K562 (cell line): ENCODE measurements around the gene FBXL4. TPM values are rescaled to one million over a fixed set of nuclear protein-coding genes. Genes with fewer than 3 reads are reported as not detected.

Experiments
- ATAC-seq: fragments of 200-7000 bp; cut with Tn5 transposase; 3 replicates; pipeline ENCODE4 v1.9.1; 2020; ENCODE audit warnings: moderate library complexity
- BruUV-seq: library from RNA; stranded (reverse); fragments of 400-500 nt; replicated peaks from 2 replicates; lab custom pipeline; 2021; lab: Mats Ljungman, UMichigan
- CTCF ChIA-PET: fragments of 300-600 bp; formaldehyde crosslinking; extraction: SDS; loops from one replicate; lab custom pipeline; 2021; ENCODE audit warnings: low intra/inter-chr PET ratio; lab: Yijun Ruan, JAX
- POLR2A ChIA-PET: fragments of 300-600, 350-650 bp; sonication (Branson Sonifier 250); formaldehyde crosslinking; extraction: SDS; loops from one replicate; lab custom pipeline; 2021; ENCODE audit warnings: antibody characterized with exemption, inconsistent platforms; lab: Yijun Ruan, JAX
- DNase-seq, 4 experiments: peaks; one replicate each; pipeline versions ENCODE4 v3.0.0 to v3.0.0-alpha.2; 2011 to 2018; ENCODE audit warnings: low spot score in 3 of 4, mixed read lengths in 3 of 4; ENCODE audit errors: extremely low read depth in 1 of 4
- FAIRE-seq: peaks from 2 replicates; lab custom pipeline; 2011; peaks lifted over from hg19 to GRCh38; lab: Jason Lieb, UNC
- H2AFZ ChIP-seq: 2 replicates; pipeline ENCODE4 v1.6.0; 2011; ENCODE audit warnings: low read depth, low read length, control low read depth, inconsistent platforms
- H3K27ac ChIP-seq: fragments of 200-600 bp; 3 replicates; pipeline ENCODE4 v1.8.0; 2011; ENCODE audit warnings: low read depth, mild to moderate bottlenecking, control low read depth, inconsistent platforms, low read length, moderate library complexity, mixed read lengths; ENCODE audit errors: extremely low read depth
- H3K27me3 ChIP-seq, 2 experiments: fragments of 300-600 bp in 1 of 2; 2 replicates in 1 of 2; 3 replicates in 1 of 2; pipeline versions ENCODE4 v1.6.0 to v1.8.0; 2011; ENCODE audit warnings: inconsistent platforms in 2 of 2, low read length in 2 of 2, mild to moderate bottlenecking in 1 of 2, mixed read lengths in 1 of 2, moderate library complexity in 1 of 2; ENCODE audit not compliant: control insufficient read depth in 2 of 2, insufficient read depth in 2 of 2
- H3K36me3 ChIP-seq: fragments of 300-600 bp; 3 replicates; pipeline ENCODE4 v1.8.0; 2011; ENCODE audit warnings: mild to moderate bottlenecking, low read length, inconsistent platforms; ENCODE audit not compliant: control insufficient read depth, insufficient read depth
- H3K4me1 ChIP-seq, 2 experiments: fragments of 200-600 bp in 1 of 2; replicated peaks in 1 of 2; 2 replicates in 1 of 2; 3 replicates in 1 of 2; pipeline versions ENCODE4 v1.5.1 to v1.8.0; 2011; ENCODE audit warnings: inconsistent platforms in 2 of 2, low read length in 2 of 2, mild to moderate bottlenecking in 1 of 2, mixed read lengths in 1 of 2, moderate library complexity in 1 of 2; ENCODE audit not compliant: control insufficient read depth in 2 of 2, insufficient read depth in 2 of 2
- H3K4me2 ChIP-seq: 2 replicates; pipeline ENCODE4 v1.6.1; 2011; ENCODE audit warnings: low read length, control low read depth, inconsistent platforms, mixed read lengths; ENCODE audit not compliant: insufficient read depth
- H3K4me3 ChIP-seq: fragments of 200-600 bp; sonication (generic), shearing (Covaris generic); 2 replicates; pipeline ENCODE4 v1.5.1; 2016; ENCODE audit warnings: control low read depth, inconsistent platforms
- H3K79me2 ChIP-seq: fragments of 200-600 bp; 3 replicates; pipeline ENCODE4 v1.8.0; 2011; ENCODE audit warnings: low read length, inconsistent platforms; ENCODE audit not compliant: control insufficient read depth, insufficient read depth
- H3K9ac ChIP-seq, 2 experiments: 2 replicates each; pipeline versions ENCODE4 v1.6.0 to v1.6.1; 2011; ENCODE audit warnings: low read depth in 2 of 2, low read length in 2 of 2, control low read depth in 1 of 2, inconsistent platforms in 1 of 2, mild to moderate bottlenecking in 1 of 2, mixed read lengths in 1 of 2; ENCODE audit not compliant: insufficient read depth in 1 of 2
- H3K9me1 ChIP-seq: one replicate; pipeline ENCODE4 v1.6.0; 2011; ENCODE audit warnings: inconsistent platforms, mild to moderate bottlenecking, low read length, moderate library complexity; ENCODE audit not compliant: control insufficient read depth, insufficient read depth
- H3K9me3 ChIP-seq: replicated peaks from 2 replicates; pipeline ENCODE4 v1.5.1; 2011; ENCODE audit warnings: low read depth, low read length, inconsistent platforms; ENCODE audit not compliant: control insufficient read depth, insufficient read depth
- H4K20me1 ChIP-seq: replicated peaks from 2 replicates; pipeline ENCODE4 v1.6.1; 2011; ENCODE audit warnings: low read length, inconsistent platforms, mixed read lengths; ENCODE audit not compliant: control insufficient read depth, insufficient read depth
- BCOR ChIP-seq: fragments of 450-650 bp; IDR thresholded peaks from 2 replicates; pipeline ENCODE4 v1.6.1; 2016
- GATA2 ChIP-seq: sonication (generic); formaldehyde crosslinking; IDR thresholded peaks from 2 replicates; pipeline ENCODE4 v1.4.0; 2020; ENCODE audit warnings: mild to moderate bottlenecking, missing genetic modification reagents
- RBM17 ChIP-seq: fragments of 200-400 bp; formaldehyde crosslinking; IDR thresholded peaks from 2 replicates; pipeline ENCODE4 v1.6.1; 2017; ENCODE audit warnings: low read depth, mild to moderate bottlenecking, low read length, borderline replicate concordance
- ZFP1 ChIP-seq: fragments of 450-650 bp; formaldehyde crosslinking; IDR thresholded peaks from 2 replicates; pipeline ENCODE4 v1.4.0; 2020; ENCODE audit warnings: mild to moderate bottlenecking, mixed read lengths
- in situ Hi-C: fragments of 300-500 bp; cut with MboI; formaldehyde crosslinking; loops from 4 replicates; pipeline ENCODE4 v1.15.0; 2018; ENCODE audit warnings: inconsistent platforms, mixed read lengths
- intact Hi-C: fragments of 100-400 bp; cut with micrococcal nuclease; formaldehyde crosslinking; loops from 2 replicates; pipeline ENCODE4 v1.14.2; 2022
- polyA plus RNA-seq, 8 experiments: library from polyadenylated mRNA; depleted of rRNA in 4 of 8; stranded (reverse) in 5 of 8; unstranded in 3 of 8; fragments of >200 nt; fragmentation: Nextera tagmentation in 2 of 8; fragmentation: Illumina TruSeq in 1 of 8; extraction: Ambion mirVana in 2 of 8; extraction: Trizol in 1 of 8; gene quantifications; 2 replicates each; pipeline versions ENCODE4 v1.2.1 to v1.2.3, GENCODE V29; 2011 to 2014; ENCODE audit warnings: inconsistent platforms in 1 of 8, missing spikeins in 1 of 8
- total RNA-seq, 7 experiments: library from RNA; depleted of rRNA in 6 of 7; stranded (reverse); fragments of >200 nt in 6 of 7; fragmentation: Illumina TruSeq in 2 of 7; extraction: Trizol in 2 of 7; gene quantifications; 2 replicates each; pipeline versions ENCODE4 v1.2.1 to v1.2.3, GENCODE V29; 2011 to 2021; ENCODE audit warnings: low replicate concordance in 1 of 7
- TF ChIP-seq, protein P1 (sequence below): fragments of 250-450 bp; sonication (Bioruptor Pico); IDR thresholded peaks from 2 replicates; pipeline ENCODE4 v1.5.0; 2021; ENCODE audit warnings: mild to moderate bottlenecking, borderline replicate concordance

FBXL4 gene
- total and polyA plus RNA-seq, 9 of the 15 experiments (the other 6 are each of a cell fraction or from before 2014, with no cell fraction given): 4.2 to 23.1 (median 7.7) TPM

DNA sequence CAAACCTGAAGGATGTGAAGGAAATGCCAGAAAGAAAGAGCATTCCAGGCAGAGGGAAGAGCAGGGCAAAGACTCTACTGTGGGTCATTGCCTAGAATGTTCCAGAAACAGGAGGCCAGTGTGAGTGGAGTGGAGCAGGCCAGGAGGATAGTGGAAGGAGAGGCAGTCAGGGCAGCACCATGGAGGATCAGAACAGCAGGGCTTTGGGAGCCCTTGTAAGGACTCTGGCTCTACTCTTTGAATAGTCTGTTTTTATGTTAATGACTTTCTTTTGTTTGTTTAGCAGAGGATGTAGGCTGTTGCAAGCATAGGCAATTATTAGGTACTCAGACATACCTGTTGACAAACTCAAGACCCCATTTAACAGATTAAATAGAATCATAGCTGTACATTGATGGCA lies 23.6 kb upstream of the FBXL4 start:
- no peak for DNase-seq
- ChIA-PET POLR2A (no interaction called here), CTCF (no interaction called here)
- H3K4me1 ChIP-seq: peaks cover 0 to 15% of the 10 kb centered on the region in 2 experiments; a peak in 2 of 5 replicates
- no peaks in the 10 kb centered on the region for H3K79me2 ChIP-seq
- no peaks in the 10 kb centered on the region for H3K36me3 ChIP-seq
- H2AFZ ChIP-seq: no peak overlapping the region
- no peak overlapping the region for H3K9ac ChIP-seq
- no peak overlapping the region for H3K4me2 ChIP-seq
- H3K27me3 ChIP-seq: no peaks in the 10 kb centered on the region
- peaks cover 4% of the 10 kb centered on the region for H3K9me3 ChIP-seq
- no peak for FAIRE-seq
- H3K27ac ChIP-seq: no peak overlapping the region
- BruUV-seq: no TSS peak
- TF ChIP-seq BCOR (no peak), RBM17 (no peak), ZFP1 (no peak), GATA2 (no peak)
- TF ChIP-seq, protein P1, sequence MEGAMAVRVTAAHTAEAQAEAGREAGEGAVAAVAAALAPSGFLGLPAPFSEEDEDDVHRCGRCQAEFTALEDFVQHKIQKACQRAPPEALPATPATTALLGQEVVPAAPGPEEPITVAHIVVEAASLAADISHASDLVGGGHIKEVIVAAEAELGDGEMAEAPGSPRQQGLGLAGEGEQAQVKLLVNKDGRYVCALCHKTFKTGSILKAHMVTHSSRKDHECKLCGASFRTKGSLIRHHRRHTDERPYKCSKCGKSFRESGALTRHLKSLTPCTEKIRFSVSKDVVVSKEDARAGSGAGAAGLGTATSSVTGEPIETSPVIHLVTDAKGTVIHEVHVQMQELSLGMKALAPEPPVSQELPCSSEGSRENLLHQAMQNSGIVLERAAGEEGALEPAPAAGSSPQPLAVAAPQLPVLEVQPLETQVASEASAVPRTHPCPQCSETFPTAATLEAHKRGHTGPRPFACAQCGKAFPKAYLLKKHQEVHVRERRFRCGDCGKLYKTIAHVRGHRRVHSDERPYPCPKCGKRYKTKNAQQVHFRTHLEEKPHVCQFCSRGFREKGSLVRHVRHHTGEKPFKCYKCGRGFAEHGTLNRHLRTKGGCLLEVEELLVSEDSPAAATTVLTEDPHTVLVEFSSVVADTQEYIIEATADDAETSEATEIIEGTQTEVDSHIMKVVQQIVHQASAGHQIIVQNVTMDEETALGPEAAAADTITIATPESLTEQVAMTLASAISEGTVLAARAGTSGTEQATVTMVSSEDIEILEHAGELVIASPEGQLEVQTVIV (CRISPR knock-in tag): no peak
- H3K9me1 ChIP-seq: no peaks in the 10 kb centered on the region
- no peaks in the 10 kb centered on the region for H4K20me1 ChIP-seq
- intact Hi-C loops (no loop called here), in situ Hi-C loops (no loop called here)
- ATAC-seq: no peak
- H3K4me3 ChIP-seq: no peak overlapping the region
